NCI-H2227 (cell line): ENCODE measurements around the gene DNASE1L2.
A peak's percentile ranks its signal among the peaks of the same experiment; 100 is the strongest.
"Not testable (repeated sequence)": the region's sequence is repeated elsewhere in the genome, so short reads cannot be mapped to it uniquely, and the experiment has no call there.

Source experiments
- DNase-seq: peaks from one replicate; lab custom pipeline; 2025; ENCODE audit not compliant: unreplicated experiment; lab: John Stamatoyannopoulos, UW

Gene DNASE1L2

DNA sequence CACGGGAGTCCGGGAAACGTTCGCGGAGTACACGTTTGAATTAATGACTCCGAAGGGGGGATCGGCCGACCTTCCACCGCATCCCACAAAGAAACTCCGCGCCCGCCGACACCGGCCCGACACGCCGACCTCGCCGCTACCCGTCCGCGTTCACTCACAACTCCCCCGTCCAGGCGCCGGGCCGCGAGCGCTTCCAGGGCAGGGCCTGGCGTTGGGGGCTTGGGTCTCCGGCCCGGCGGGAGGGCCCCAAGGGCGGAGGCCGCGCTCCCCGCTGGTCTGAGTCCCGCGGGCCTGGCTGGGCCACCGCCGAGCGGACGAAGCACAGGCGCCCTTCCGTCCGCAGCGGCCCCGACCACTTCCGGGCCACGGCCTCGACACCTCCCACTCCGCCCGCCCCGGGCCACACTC, 31.3 kb downstream of the DNASE1L2 start:
- DNase-seq = not testable (repeated sequence)

DNA sequence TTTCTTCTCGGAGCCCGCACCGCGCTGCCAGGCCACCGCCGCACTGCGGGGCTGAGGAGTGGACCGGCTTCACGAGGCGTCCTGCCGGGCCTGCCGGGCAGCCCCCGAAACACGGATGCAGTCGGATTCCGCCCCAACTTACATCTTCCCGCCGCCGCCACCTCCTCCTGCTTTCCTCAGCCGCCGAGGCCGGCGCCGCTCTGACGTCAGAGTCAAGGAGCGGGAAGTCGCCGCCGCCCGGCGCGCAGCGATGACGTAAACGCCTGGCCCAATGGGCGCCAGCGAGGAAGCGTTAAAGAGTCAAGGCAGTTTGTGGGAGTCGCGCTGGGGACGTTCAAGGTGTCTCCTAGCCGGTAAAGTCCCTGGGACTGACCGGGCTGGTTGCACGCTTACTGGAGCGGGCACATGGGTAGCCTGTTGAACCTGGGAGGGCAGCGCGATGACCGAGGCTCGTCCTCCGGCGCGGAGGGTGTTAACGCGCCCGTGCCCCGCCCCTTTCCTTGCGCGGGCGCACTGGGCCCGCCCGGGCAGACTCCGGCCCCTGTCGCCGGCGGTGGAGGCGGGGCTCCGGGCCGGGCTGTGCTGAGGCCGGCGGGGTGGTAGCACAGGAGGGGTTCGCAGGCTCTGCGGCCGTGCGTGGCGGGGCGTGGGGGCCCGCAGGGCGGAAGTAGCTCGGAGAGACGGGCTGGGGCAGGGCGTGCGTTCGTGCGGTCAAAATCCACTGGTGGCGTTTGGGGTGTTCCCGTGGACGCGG, 31.8 kb downstream of the DNASE1L2 start, which contains the start of gene RNPS1:
Gene RNPS1, minus strand, starts transcription at position 214 of the 754 bp plus-strand sequence. CDS start 3,483 bp downstream, outside the sequence.
- peak; percentile 98 for DNase-seq

DNA sequence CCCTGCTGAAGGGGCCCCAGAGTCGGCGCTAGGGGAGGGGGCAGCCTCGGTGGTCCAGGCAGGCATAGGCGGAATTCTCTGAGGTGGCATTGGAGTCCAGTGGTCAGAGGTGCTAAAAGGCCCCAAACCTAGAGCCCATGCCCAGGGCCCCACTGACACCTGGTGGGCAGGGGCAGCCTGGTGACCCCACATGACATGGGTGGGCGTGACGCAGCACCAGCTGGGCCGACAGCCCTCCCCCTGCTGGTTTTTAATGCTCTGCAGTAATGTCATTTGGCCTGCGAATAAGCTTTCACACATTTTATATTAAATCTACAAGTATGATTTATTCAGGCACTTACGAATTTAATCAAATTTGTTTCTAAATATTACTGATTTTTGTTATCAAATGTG, 33.8 kb downstream of the DNASE1L2 start:
- DNase-seq = no peak

GRCh38 chr16:2270588-2271470, 34.6 kb downstream of the DNASE1L2 start:
- peak; percentile 26 for DNase-seq

- no peak for DNase-seq
Measured at GRCh38 chr16:2271848-2272461, 35.7 kb downstream of the DNASE1L2 start.

GRCh38 chr16:2273484-2273883, 37.2 kb downstream of the DNASE1L2 start:
- no peak for DNase-seq

DNA sequence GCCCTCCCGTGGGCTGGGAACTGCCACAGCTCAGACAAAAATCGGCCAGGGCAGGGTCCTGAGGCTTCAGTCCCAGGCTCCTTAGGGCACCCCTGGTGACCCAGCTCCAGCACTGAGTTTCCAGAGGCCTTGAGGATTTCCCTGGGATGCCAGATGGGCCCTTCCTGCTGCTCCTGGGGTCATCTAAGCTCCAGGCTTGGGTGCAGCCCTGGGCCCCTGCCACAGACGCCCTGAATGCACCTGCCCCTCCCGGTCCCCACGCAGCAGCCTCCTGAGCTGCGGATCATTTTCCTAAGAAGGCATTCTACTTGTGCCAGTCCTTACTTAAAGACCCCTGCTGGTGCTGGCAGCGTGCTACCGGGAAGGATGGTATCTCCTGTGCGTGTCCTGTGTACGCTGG, 37.7 kb downstream of the DNASE1L2 start:
- no peak for DNase-seq

- no peak for DNase-seq
Measured at GRCh38 chr16:2275476-2276367, 39.5 kb downstream of the DNASE1L2 start.

DNA sequence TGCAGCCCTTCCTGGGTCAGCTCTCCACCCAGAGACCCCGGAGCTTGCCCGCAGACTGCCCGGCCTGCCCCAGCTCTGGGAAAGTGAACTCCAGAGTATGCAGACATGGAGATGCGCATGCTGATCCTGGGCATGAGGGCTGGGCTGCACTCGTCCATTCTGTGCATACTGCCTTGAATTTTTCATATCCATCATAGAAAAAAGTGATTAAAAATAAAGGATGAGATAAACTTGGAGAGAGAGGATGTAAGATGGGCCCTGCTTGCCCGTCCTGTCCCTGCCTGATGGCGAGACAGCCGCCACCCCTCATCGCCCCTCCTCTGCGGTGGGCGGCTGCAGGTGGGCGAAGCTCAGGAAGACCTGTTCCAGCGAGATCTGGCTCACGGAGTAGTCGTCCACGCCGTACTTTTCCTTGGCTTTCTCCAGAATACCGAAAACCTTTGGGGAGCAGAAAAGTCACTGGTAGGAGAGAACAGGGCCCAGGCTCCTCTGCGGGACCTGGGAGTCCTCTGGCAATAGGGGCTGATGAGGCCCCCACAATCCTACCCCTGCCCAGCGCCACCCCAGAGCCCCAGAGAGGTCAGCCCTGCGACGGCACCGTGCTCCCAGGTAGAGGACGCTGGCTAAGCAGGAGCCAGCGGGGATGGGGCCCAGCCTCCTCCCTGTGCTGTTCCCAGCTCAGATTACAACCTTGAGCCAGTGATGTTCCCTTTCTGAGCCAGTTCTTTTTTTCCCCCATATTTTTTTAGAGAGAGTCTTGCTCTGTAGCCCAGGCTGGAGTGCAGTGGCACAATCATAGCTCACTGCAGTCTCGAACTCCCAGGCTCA, 40.3 kb downstream of the DNASE1L2 start:
- DNase-seq = no peak

DNA sequence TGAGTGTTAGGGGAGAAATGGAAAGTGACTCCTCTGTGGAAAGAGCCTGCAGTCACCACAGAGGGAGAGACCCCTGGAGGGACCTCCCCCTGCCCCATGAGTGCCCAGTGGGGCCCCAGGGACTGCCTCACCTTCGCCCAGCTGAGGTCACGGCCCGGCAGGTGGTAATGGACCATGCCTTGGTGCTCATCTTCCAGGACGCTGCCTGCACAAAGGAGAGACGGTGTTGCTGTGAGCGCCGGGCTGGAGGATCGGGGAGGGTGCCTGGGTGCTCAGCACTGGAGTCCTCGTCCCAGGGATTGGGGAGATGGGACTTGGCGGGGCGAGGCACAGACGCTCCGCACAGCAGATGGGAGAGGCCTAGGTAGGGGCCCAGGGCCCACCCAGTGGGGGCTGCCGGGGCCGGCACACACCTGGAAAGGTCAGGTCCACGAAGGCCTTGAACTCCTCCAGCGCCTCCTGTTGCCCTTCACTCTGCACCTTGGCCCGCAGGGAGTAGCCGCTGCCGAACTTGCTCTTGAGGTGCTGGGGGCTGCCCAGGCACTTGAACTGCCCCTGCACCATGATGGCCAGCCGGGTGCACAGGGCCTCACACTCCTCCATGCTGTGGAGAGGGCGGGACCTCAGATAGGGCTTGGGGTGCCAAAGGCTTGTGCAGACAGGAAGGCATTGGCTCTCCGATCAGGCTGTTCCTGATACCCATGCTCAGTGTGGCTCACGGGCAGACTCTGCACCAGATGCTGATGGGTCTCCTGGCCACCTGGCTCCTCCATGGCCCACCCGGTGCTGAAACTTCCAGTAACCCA, 41.4 kb downstream of the DNASE1L2 start:
- DNase-seq = no peak

DNA sequence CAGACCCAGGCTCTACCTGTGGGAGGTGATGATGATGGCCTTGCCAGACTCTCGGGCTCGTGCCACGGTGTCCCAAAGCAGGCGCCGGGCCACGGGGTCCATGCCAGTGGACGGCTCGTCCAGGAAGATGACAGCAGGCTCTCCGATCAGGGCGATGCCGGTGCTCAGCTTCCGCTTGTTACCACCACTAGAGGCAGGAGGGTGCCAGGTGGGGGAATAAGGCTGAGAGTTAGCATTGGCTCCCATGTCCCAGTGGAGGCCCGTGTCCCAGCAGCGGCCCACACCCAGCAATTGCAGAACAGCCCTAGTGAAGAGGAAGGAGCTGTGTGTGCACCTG, 42.0 kb downstream of the DNASE1L2 start:
- DNase-seq = no peak

- DNase-seq = no peak
Measured at GRCh38 chr16:2278956-2279800, 42.9 kb downstream of the DNASE1L2 start.

DNA sequence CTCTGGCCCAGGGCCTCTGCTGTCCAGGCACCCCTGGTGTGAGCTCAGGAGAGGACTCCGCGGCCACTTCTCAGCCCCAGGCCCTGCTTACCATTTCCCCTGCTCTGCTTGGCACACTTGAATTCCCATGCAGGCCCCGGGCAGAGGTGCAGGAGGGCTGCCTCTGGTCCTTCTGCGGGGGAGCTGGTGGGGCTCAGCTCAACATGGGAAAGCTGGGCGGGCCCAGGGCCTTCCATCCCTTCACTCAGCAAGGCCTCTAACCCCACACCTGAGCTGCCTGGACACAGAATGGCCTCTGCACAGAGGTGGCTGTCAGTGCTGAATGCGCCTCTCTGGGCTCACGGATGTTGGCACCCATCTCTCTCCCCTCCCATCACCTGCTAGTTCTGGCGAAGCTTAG, 44.2 kb downstream of the DNASE1L2 start:
- no peak for DNase-seq

DNA sequence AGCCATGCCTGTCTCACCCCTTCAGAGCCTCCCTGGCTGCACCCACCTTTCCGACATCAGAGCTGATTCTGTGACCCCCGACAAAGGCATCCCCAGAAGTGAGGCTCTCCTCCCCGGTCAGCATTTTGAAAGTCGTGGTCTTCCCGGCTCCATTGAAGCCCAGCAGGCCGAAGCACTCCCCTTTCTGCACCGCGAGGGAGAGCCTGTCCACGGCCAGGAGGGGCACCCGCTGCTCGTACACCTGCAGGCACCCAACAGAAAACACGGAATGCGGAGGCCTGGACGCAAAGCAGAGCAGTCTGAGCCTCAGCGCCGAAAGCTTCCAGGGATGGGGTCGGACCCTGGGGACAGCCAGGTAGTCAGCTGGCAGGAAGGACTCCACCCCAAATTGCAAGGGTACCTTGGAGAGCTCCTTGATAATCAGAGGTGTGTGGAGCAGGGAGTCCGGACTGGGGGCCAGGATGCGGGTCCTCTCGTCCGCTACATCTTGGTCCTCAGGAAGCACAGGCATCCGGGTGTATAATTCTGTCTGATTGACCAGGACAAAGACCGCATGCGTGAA, 44.8 kb downstream of the DNASE1L2 start:
- no peak for DNase-seq

GRCh38 chr16:2282262-2282661, 46.0 kb downstream of the DNASE1L2 start:
- no peak for DNase-seq

GRCh38 chr16:2282866-2283555, 46.8 kb downstream of the DNASE1L2 start:
- no peak for DNase-seq
